RWPE2 (cell line): Measurements from ENCODE around the gene MTRF1.
"Not testable (repeated sequence)": the region's sequence is repeated elsewhere in the genome, so short reads cannot be mapped to it uniquely, and the experiment has no call there.

Experiments used
- ATAC-seq: fragments of 200-7000 bp; cut with Tn5 transposase; 3 replicates; pipeline ENCODE4 v1.9.1; 2021; ENCODE audit warnings: low read depth
- DNase-seq: peaks from one replicate; pipeline ENCODE4 v3.0.0-alpha.2; 2020; ENCODE audit warnings: low spot score
- H3K27ac ChIP-seq: fragments of 450-650 bp; 2 replicates; pipeline ENCODE4 v1.5.1; 2017; ENCODE audit warnings: mild to moderate bottlenecking; ENCODE audit not compliant: poor library complexity, severe bottlenecking
- H3K27me3 ChIP-seq: fragments of 250-450 bp; sonication (Bioruptor Pico); 2 replicates; pipeline ENCODE4 v1.5.1; 2021; ENCODE audit warnings: mild to moderate bottlenecking, moderate library complexity; ENCODE audit not compliant: insufficient read depth, poor library complexity, severe bottlenecking
- H3K36me3 ChIP-seq: fragments of 250-450 bp; sonication (Bioruptor Pico); 2 replicates; pipeline ENCODE4 v1.5.1; 2020; ENCODE audit warnings: low read depth, mild to moderate bottlenecking, moderate library complexity
- H3K4me1 ChIP-seq: fragments of 250-450 bp; sonication (Bioruptor Pico); 2 replicates; pipeline ENCODE4 v1.5.1; 2021; ENCODE audit warnings: mild to moderate bottlenecking, moderate library complexity; ENCODE audit not compliant: insufficient read depth, poor library complexity, severe bottlenecking
- H3K4me3 ChIP-seq: fragments of 250-450 bp; sonication (Bioruptor Pico); 2 replicates; pipeline ENCODE4 v1.5.1; 2021; ENCODE audit warnings: mild to moderate bottlenecking, moderate library complexity; ENCODE audit not compliant: severe bottlenecking
- H3K9me3 ChIP-seq: fragments of 250-450 bp; sonication (Bioruptor Pico); 2 replicates; pipeline ENCODE4 v1.5.1; 2021; ENCODE audit warnings: mild to moderate bottlenecking, moderate library complexity; ENCODE audit not compliant: severe bottlenecking
- TF ChIP-seq, protein P1 (sequence below): fragments of 450-650 bp; IDR thresholded peaks from one replicate; pipeline ENCODE4 v1.5.1; 2017; ENCODE audit warnings: mild to moderate bottlenecking, moderate library complexity; ENCODE audit not compliant: poor library complexity, severe bottlenecking

The MTRF1 gene

DNA sequence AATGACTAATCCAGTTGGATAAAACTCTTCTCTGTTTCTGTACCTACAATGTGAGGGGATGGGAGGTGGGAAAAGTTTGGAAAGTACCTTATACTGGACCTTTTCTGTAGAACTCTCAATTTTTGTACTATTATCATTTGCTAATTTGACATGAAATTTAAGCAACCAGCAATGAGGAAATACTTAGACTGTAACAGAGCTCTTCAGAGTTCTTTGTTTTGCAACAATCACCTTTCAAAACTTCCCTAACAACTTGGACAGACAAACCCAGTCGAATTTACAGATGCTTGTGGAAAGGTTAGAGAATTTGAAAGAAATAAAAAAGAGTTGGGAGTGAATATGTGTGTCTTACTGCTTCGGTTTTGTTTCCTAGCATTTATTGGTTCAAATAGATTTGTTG lies 85.8 kb downstream of the MTRF1 start:
- ATAC-seq (no peak), DNase-seq (no peak)
- Histone ChIP-seq H3K9me3 (no peaks in the 10 kb centered on the region), H3K4me3 (no peak overlapping the region), H3K27ac (no peak overlapping the region), H3K27me3 (no peaks in the 10 kb centered on the region), H3K36me3 (no peaks in the 10 kb centered on the region), H3K4me1 (peaks cover 13% of the 10 kb centered on the region)
- TF ChIP-seq, protein P1, sequence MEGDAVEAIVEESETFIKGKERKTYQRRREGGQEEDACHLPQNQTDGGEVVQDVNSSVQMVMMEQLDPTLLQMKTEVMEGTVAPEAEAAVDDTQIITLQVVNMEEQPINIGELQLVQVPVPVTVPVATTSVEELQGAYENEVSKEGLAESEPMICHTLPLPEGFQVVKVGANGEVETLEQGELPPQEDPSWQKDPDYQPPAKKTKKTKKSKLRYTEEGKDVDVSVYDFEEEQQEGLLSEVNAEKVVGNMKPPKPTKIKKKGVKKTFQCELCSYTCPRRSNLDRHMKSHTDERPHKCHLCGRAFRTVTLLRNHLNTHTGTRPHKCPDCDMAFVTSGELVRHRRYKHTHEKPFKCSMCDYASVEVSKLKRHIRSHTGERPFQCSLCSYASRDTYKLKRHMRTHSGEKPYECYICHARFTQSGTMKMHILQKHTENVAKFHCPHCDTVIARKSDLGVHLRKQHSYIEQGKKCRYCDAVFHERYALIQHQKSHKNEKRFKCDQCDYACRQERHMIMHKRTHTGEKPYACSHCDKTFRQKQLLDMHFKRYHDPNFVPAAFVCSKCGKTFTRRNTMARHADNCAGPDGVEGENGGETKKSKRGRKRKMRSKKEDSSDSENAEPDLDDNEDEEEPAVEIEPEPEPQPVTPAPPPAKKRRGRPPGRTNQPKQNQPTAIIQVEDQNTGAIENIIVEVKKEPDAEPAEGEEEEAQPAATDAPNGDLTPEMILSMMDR: no peak

DNA sequence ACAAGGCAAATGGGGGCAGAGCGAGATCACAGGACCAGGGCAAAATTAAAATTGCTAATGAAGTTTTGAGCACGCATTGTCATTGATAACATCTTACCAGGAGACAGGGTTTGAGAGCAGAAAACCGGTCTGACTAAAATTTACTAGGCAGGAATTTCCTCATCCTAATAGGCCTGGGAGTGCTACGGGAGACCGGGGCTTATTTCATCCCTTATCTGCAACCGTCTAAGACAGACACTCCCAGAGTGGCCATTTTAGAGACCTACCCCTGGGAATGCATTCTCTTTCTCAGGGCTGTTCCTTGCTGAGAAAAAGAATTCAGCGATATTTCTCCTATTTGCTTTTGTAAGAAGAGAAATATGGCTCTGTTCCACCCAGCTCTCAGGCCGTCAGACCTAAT lies 87.8 kb downstream of the MTRF1 start:
- H3K27me3 ChIP-seq, H3K27ac ChIP-seq, ATAC-seq, H3K4me3 ChIP-seq, H3K4me1 ChIP-seq, DNase-seq, H3K36me3 ChIP-seq, H3K9me3 ChIP-seq: not testable (repeated sequence)
